ENCODE data around the gene NR6A1.
"Not testable (repeated sequence)": the region's sequence is repeated elsewhere in the genome, so short reads cannot be mapped to it uniquely, and the experiment has no call there.

Gene NR6A1

GRCh38 chr9:124652203-124652602, 118.9 kb downstream of the NR6A1 start:
- no peak for DNase-seq

- no peak for DNase-seq
Measured at GRCh38 chr9:124645274-124645673, 125.8 kb downstream of the NR6A1 start.

GRCh38 chr9:124639637-124640036, 131.5 kb downstream of the NR6A1 start:
- no peak for DNase-seq

GRCh38 chr9:124635285-124635684, 135.8 kb downstream of the NR6A1 start:
- DNase-seq = no peak

GRCh38 chr9:124632077-124632621, 139.0 kb downstream of the NR6A1 start:
- no peak for DNase-seq

GRCh38 chr9:124631326-124631725, 139.8 kb downstream of the NR6A1 start:
- DNase-seq = no peak

- no peak for DNase-seq
Measured at GRCh38 chr9:124629600-124629999, 141.5 kb downstream of the NR6A1 start.

- no peak for DNase-seq
Measured at GRCh38 chr9:124628741-124629140, 142.4 kb downstream of the NR6A1 start.

- DNase-seq = no peak
Measured at GRCh38 chr9:124626276-124626675, 144.8 kb downstream of the NR6A1 start.

GRCh38 chr9:124625087-124625486, 146.0 kb downstream of the NR6A1 start:
- no peak for DNase-seq

GRCh38 chr9:124624735-124624992, 146.4 kb downstream of the NR6A1 start:
- DNase-seq = no peak

GRCh38 chr9:124623966-124624734, 147.0 kb downstream of the NR6A1 start:
- no peak for DNase-seq

- no peak for DNase-seq
Measured at GRCh38 chr9:124622882-124623281, 148.2 kb downstream of the NR6A1 start.

GRCh38 chr9:124621371-124622328, 149.5 kb downstream of the NR6A1 start:
- no peak for DNase-seq

- DNase-seq = no peak
Measured at GRCh38 chr9:124618476-124618875, 152.6 kb downstream of the NR6A1 start.

GRCh38 chr9:124617477-124618141, 153.5 kb downstream of the NR6A1 start:
- DNase-seq = peak; percentile 80 to 83

- no peak for DNase-seq
Measured at GRCh38 chr9:124616961-124617360, 154.2 kb downstream of the NR6A1 start.

GRCh38 chr9:124615840-124616239, 155.3 kb downstream of the NR6A1 start:
- DNase-seq = not testable (repeated sequence)

- no peak for DNase-seq
Measured at GRCh38 chr9:124615100-124615742, 155.9 kb downstream of the NR6A1 start.

- no peak for DNase-seq
Measured at GRCh38 chr9:124613849-124614248, 157.3 kb downstream of the NR6A1 start.

GRCh38 chr9:124611106-124611505, 160.0 kb downstream of the NR6A1 start:
- DNase-seq = no peak

GRCh38 chr9:124606027-124606426, 165.1 kb downstream of the NR6A1 start:
- no peak for DNase-seq

GRCh38 chr9:124605258-124605657, 165.9 kb downstream of the NR6A1 start:
- no peak for DNase-seq

All from stimulated activated CD4-positive, alpha-beta T cell treated with anti-CD3 and anti-CD28 coated beads, Interleukin-2, amount 100 ng/mL, for 24 hours (primary cell).